HepG2 (cell line): Measurements from ENCODE around the gene ACP2. TPM values are rescaled to one million over a fixed set of nuclear protein-coding genes. Genes with fewer than 3 reads are reported as not detected.

ENCODE experiments used
- BRD4 ChIP-seq: sonication (generic); formaldehyde crosslinking; IDR thresholded peaks from 2 replicates; pipeline ENCODE4 v1.4.0; 2020; ENCODE audit warnings: missing genetic modification reagents
- EED ChIP-seq: sonication (generic); formaldehyde crosslinking; IDR thresholded peaks from 2 replicates; pipeline ENCODE4 v1.5.0; 2020; ENCODE audit warnings: mild to moderate bottlenecking, missing genetic modification reagents
- JUNB ChIP-seq: sonication (generic); formaldehyde crosslinking; IDR thresholded peaks from 2 replicates; pipeline ENCODE4 v1.8.0; 2022; ENCODE audit warnings: missing genetic modification reagents, mild to moderate bottlenecking, borderline replicate concordance
- KAT2B ChIP-seq: fragments of 150-350 bp; IDR thresholded peaks from 2 replicates; pipeline ENCODE4 v1.6.1; 2014; ENCODE audit warnings: low read depth, low read length, borderline replicate concordance
- NR2C2 ChIP-seq: sonication (generic); formaldehyde crosslinking; IDR thresholded peaks from 2 replicates; pipeline ENCODE4 v1.4.0; 2020; ENCODE audit warnings: missing genetic modification reagents, mild to moderate bottlenecking, moderate library complexity, borderline replicate concordance
- PHB2 ChIP-seq: fragments of 450-650 bp; IDR thresholded peaks from 2 replicates; pipeline ENCODE4 v1.6.1; 2018; ENCODE audit not compliant: partially characterized antibody
- SP1 ChIP-seq, 2 experiments: fragments of 450-650 bp in 1 of 2; sonication (generic) in 1 of 2; formaldehyde crosslinking in 1 of 2; IDR thresholded peaks; 2 replicates each; pipeline versions ENCODE4 v1.4.0 to v1.6.1; 2016 to 2020; ENCODE audit warnings: missing genetic modification reagents in 1 of 2
- SSRP1 ChIP-seq: IDR thresholded peaks from 2 replicates; pipeline ENCODE4 v1.6.1; 2016; ENCODE audit warnings: control low read depth
- TBX2 ChIP-seq: sonication (generic); formaldehyde crosslinking; IDR thresholded peaks from 2 replicates; pipeline ENCODE4 v1.5.0; 2020; ENCODE audit warnings: missing genetic modification reagents, mild to moderate bottlenecking, borderline replicate concordance
- TFE3 ChIP-seq: IDR thresholded peaks from 2 replicates; pipeline ENCODE4 v1.6.1; 2016
- XBP1 ChIP-seq: sonication (generic); formaldehyde crosslinking; IDR thresholded peaks from 2 replicates; pipeline ENCODE4 v1.5.0; 2020; ENCODE audit warnings: missing genetic modification reagents
- ZBTB40 ChIP-seq, 2 experiments: fragments of 450-650 bp in 1 of 2; sonication (generic) in 1 of 2; formaldehyde crosslinking in 1 of 2; IDR thresholded peaks; 2 replicates each; pipeline versions ENCODE4 v1.6.1 to v1.8.0; 2016 to 2022; ENCODE audit warnings: antibody characterized with exemption in 1 of 2, mild to moderate bottlenecking in 1 of 2, missing genetic modification reagents in 1 of 2
- ZNF572 ChIP-seq: sonication (generic); formaldehyde crosslinking; IDR thresholded peaks from 2 replicates; pipeline ENCODE4 v1.5.1; 2020; ENCODE audit warnings: mild to moderate bottlenecking, missing genetic modification reagents
- ZNF850 ChIP-seq: sonication (generic); formaldehyde crosslinking; conservative IDR thresholded peaks from 2 replicates; pipeline ENCODE4 v1.9.0; 2021; ENCODE audit warnings: mild to moderate bottlenecking, missing genetic modification reagents
- polyA plus RNA-seq, 8 experiments: library from polyadenylated mRNA; depleted of rRNA in 3 of 8; stranded (reverse) in 7 of 8; unstranded in 1 of 8; fragments of >200 nt; fragmentation: Illumina TruSeq in 4 of 8; extraction: Trizol in 4 of 8; gene quantifications; 2 replicates each; pipeline versions ENCODE4 v1.2.1 to v1.2.3, GENCODE V29; 2011 to 2016; ENCODE audit warnings: low read depth in 4 of 8, missing spikeins in 1 of 8, mixed read lengths in 1 of 8; ENCODE audit not compliant: insufficient read depth in 1 of 8
- total RNA-seq, 5 experiments: library from RNA; depleted of rRNA; stranded (reverse); fragments of >200 nt; fragmentation: Illumina TruSeq; extraction: Trizol; gene quantifications; 2 replicates each; pipeline ENCODE4 v1.2.3, GENCODE V29; 2016; ENCODE audit warnings: low read depth in 1 of 5
- TF ChIP-seq, protein P1 (sequence below): sonication (generic); formaldehyde crosslinking; IDR thresholded peaks from 2 replicates; pipeline ENCODE4 v1.4.0; 2020; ENCODE audit warnings: missing genetic modification reagents

Gene ACP2
- total and polyA plus RNA-seq, 2 of the 13 experiments (the other 11 are each of a cell fraction or from before 2014, with no cell fraction given): 17.7 to 20.2 TPM

DNA sequence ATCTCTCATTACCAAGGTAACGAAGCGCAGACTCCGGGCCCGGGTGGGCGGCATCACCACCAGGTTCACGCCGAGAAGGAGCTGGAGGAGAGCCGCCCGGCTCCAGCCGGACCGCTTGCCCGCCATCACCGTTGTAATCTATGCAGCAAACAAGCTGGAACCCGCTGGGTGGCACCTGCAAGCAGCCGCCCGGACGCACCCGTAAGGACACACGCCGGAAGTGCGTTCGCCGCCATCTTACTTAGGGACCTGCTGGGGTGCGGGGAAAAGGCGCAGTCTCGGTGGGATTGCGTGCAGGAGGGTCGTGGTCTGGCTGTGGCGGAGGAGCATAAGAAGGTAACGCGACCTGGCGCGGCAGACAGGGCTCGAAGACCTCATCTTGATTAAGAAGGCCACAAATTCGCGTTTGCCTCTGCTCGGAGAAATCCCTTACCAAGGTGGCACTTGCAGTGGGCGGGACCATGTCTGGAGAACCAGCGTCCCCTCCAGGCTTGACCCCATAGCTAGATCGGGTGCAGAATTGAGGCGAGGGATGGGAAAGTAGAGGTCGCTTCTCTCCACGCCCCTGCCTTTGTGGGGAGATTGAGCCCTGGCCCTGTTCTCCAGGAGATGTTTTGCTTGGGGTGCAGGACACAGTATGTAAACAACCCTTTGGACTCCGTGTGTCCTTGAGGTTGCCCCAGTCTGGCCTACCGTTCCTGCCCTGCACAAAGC lies at the start of gene ACP2 (continued):
- peak; percentile 91 for TF ChIP-seq ZBTB40 (IDR thresholded peaks at IDR 0.05)
- TF ChIP-seq ZBTB40 (CRISPR knock-in tag; IDR thresholded peaks at IDR 0.05): peak; percentile 93
- peak; percentile 77; the same call in 1 of the 2 replicates for TF ChIP-seq SSRP1 (CRISPR knock-in tag)
- TF ChIP-seq KAT2B: no peak
- peak; percentile 70 for TF ChIP-seq ZNF572
- TF ChIP-seq BRD4: peak; percentile 95
- TF ChIP-seq NR2C2 (CRISPR knock-in tag): peak; percentile 92
- no peak for TF ChIP-seq JUNB
- TF ChIP-seq ZNF850 (CRISPR knock-in tag): 0 out of 2 replicates have a peak, but pooled peaks have one; percentile 21
- peak; percentile 71; the same call in 1 of the 2 replicates for TF ChIP-seq EED
- TF ChIP-seq XBP1: peak; percentile 84; the same call in 1 of the 2 replicates
- TF ChIP-seq TBX2 (CRISPR knock-in tag): peak; percentile 84
- TF ChIP-seq, protein P1, sequence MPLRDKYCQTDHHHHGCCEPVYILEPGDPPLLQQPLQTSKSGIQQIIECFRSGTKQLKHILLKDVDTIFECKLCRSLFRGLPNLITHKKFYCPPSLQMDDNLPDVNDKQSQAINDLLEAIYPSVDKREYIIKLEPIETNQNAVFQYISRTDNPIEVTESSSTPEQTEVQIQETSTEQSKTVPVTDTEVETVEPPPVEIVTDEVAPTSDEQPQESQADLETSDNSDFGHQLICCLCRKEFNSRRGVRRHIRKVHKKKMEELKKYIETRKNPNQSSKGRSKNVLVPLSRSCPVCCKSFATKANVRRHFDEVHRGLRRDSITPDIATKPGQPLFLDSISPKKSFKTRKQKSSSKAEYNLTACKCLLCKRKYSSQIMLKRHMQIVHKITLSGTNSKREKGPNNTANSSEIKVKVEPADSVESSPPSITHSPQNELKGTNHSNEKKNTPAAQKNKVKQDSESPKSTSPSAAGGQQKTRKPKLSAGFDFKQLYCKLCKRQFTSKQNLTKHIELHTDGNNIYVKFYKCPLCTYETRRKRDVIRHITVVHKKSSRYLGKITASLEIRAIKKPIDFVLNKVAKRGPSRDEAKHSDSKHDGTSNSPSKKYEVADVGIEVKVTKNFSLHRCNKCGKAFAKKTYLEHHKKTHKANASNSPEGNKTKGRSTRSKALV (CRISPR knock-in tag): peak; percentile 75; the same call in 1 of the 2 replicates
- no peak; the same call in 1 of the 2 replicates for TF ChIP-seq SP1 (IDR thresholded peaks at IDR 0.05)
- TF ChIP-seq SP1 (CRISPR knock-in tag; IDR thresholded peaks at IDR 0.05): peak; percentile 94
- peak; percentile 66; the same call in 1 of the 2 replicates for TF ChIP-seq TFE3 (CRISPR knock-in tag)
- no peak for TF ChIP-seq PHB2
